GM10847 (cell line): Measurements from ENCODE around the gene SEMA6B.

Experiments used
- POLR2A ChIP-seq: IDR thresholded peaks from 2 replicates; pipeline ENCODE4 v1.6.1; 2011; ENCODE audit not compliant: insufficient read length; ENCODE audit errors: extremely low read depth

SEMA6B gene

GRCh38 chr19:4516199-4516938 is 43.1 kb downstream of the SEMA6B start:
- no peak for TF ChIP-seq POLR2A

GRCh38 chr19:4515732-4516131 is 43.8 kb downstream of the SEMA6B start:
- TF ChIP-seq POLR2A, result no peak

- no peak for TF ChIP-seq POLR2A
These were observed 46.2 kb downstream of the SEMA6B start for GRCh38 chr19:4513248-4513647.

DNA sequence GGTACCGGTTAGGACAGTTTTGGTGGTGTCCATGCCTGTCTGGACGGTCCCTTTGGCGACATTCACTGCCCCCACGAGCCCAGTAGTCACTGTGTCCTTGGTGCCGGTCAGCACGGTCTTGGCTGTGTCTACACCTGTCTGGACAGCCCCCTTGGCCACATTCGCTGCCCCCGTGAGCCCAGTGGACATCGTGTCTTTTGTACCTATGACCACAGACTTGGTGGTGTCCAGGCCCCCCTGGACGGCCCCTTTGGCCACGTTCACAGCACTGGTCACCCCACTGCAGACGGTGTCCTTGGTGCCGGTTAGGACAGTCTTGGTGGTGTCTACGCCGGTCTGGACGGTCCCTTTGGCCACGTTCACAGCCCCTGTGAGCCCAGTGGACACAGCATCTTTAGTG is 47.4 kb downstream of the SEMA6B start:
- TF ChIP-seq POLR2A, result no peak

- no peak for TF ChIP-seq POLR2A
These were observed 48.0 kb downstream of the SEMA6B start for GRCh38 chr19:4511300-4512054.

DNA sequence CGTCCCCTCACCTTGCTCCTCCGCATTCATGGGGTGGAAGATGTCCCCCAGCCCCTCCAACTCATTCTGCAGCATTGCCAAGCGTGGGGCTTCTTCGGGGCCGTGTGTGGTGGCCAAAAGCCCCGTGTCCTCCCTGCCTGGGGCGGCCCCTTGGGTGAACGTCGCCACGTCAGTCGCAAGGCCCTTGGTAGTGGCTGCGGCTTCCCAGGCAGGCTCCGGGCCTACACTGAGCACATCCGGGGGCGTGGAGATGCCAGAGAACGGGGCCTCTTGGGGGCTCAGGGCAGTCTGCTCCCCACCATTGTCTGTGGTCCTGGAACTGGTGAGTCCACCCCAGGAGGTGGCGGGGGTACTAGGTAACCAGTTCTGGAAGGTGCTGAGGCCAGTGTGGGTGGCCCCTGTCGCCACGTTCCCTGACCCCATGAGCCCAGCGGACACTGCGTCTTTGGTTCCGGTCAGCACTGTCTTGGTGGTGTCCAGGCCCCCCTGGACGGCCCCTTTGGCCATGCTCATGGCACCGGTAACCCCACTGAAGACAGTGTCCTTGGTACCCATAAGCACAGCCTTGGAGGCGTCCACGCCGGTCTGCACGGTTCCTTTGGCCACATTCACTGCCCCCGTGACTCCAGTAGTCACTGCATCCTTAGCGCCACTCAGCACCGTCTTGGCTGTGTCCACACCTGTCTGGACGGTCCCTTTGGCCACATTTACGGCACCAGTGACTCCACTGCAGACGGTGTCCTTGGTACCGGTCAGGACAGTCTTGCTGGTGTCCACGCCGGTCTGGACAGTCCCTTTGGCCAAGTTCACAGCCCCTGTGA is 48.8 kb downstream of the SEMA6B start:
- TF ChIP-seq POLR2A, result no peak

GRCh38 chr19:4508698-4509097 is 50.8 kb downstream of the SEMA6B start:
- TF ChIP-seq POLR2A, result no peak

DNA sequence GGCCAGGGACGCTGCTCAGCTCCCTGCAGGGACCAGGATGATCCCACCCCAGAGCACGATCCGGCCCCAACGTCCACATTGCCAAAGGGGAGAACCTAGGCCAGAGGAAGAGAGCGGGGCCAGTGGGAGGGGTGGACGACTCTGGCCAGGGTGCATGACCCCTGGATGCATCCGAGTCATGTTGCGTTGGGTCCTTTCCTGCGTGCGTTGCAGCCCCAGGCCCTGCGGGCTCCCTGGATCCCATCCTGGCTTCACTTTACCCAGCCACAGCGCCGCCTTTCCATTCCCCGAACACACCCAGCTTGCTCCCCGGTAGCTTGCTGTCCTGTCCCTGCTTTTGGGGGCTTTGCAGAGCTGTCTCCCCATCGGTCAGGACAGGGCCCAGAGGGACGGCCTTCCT is 51.7 kb downstream of the SEMA6B start:
- no peak for TF ChIP-seq POLR2A

GRCh38 chr19:4507150-4507452 is 52.4 kb downstream of the SEMA6B start:
- TF ChIP-seq POLR2A, result no peak

- TF ChIP-seq POLR2A, result no peak
These were observed 52.9 kb downstream of the SEMA6B start for GRCh38 chr19:4506449-4507149.

DNA sequence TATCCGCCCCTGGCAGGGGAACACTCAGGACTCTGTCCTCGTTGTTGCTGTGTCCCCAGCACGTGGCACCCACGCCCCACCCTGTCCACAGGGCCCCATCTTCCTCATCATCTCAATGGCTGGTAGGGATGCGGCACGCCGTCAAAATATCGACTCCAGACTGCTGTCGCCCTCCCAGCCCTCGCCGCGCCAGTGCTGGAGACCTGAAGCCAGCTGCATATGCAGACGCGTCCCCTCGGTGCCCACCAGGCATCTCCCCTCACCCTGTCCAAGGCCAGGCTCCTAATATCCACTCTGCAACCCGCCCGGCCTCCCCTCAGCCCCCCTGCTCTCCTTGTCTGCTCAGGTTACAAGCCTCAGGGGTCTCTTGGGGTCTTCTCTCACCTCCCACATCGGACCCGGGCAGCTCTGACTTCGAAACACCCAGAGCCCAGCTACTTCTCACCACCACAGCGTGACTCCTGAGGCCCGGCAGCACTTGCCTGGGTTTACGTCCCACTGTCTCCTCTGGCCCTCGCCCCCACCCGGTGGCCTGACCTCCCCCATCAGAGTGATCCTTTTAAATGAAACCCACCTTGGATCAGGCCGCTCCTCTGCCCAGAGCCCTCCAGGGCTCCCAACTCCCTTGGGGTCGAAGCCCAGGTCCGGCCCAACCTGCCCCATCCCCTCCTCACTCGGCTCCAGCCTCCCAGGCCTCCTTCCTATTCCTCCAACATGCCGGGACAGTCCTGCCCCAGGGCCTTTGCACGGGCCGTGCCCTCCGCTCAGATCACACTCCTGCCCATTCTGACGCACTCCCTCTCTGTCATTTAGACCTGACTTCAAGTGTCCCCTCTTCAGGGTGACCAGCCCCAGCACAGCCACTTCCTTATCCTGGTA is 53.7 kb downstream of the SEMA6B start:
- TF ChIP-seq POLR2A, result no peak

- no peak for TF ChIP-seq POLR2A
These were observed 54.5 kb downstream of the SEMA6B start for GRCh38 chr19:4504891-4505569.

DNA sequence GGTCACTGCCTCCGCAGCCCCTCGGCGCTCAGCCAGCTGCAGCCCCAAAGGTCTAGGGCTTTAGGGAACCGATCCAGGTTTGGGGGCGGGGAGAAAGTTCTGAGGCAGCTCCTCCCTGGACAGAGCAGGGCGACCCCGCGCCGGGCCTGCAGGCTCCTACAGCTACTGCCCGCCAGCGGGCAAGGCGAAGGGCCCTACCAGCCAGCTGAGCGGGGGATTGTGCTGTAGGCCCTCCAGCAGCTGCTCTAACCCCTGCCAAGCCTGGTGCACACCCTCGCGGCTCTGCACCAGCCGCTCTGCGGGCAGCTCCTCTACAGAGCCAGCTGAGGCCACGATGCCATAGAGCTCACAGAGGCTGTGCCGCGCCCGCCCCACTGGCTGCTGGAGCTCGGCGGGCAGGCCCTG is 55.2 kb downstream of the SEMA6B start:
- TF ChIP-seq POLR2A, result no peak

DNA sequence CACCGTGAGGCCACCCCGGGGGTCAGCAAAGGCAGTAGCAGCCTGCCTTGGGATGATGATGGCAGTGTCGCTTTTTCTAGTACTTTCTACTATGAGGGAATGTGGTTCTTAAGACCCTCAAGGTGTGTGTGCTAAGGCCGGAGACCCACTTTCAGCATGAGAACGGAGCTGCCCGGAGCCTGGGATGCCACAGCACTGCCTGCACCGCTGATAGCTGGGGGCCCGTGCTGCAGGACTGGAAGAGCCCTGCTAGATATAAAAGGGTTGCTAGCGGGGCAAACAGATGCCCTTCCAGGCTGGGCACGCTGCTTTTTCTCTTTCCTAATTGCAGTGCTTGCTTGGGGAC is 55.7 kb downstream of the SEMA6B start:
- TF ChIP-seq POLR2A, result no peak
